HEK293 (cell line): ENCODE measurements around the gene ASRGL1.

Experiments
- BCL11A ChIP-seq: fragments of 450-650 bp; formaldehyde crosslinking; IDR thresholded peaks from 2 replicates; pipeline ENCODE4 v1.5.1; 2016; ENCODE audit warnings: low read depth, missing biosample characterization, missing genetic modification characterization
- CTCF ChIP-seq: fragments of 450-650 bp; formaldehyde crosslinking; IDR thresholded peaks from 2 replicates; pipeline ENCODE4 v1.5.1; 2016; ENCODE audit warnings: missing biosample characterization, missing genetic modification characterization
- OSR2 ChIP-seq: fragments of 450-650 bp; formaldehyde crosslinking; IDR thresholded peaks from 2 replicates; pipeline ENCODE4 v1.5.1; 2016; ENCODE audit warnings: missing biosample characterization, missing genetic modification characterization
- YY1 ChIP-seq: fragments of 450-650 bp; formaldehyde crosslinking; IDR thresholded peaks from 2 replicates; pipeline ENCODE4 v1.5.1; 2018; ENCODE audit warnings: missing biosample characterization, missing genetic modification characterization
- ZBTB21 ChIP-seq: fragments of 450-650 bp; formaldehyde crosslinking; IDR thresholded peaks from 2 replicates; pipeline ENCODE4 v1.5.1; 2017; ENCODE audit warnings: missing biosample characterization, missing genetic modification characterization
- ZNF140 ChIP-seq: fragments of 450-650 bp; formaldehyde crosslinking; IDR thresholded peaks from 2 replicates; pipeline ENCODE4 v1.5.1; 2016; ENCODE audit warnings: missing biosample characterization, missing genetic modification characterization
- ZNF24 ChIP-seq: fragments of 450-650 bp; formaldehyde crosslinking; IDR thresholded peaks from 2 replicates; pipeline ENCODE4 v1.5.1; 2016; ENCODE audit warnings: missing biosample characterization, missing genetic modification characterization
- ZNF266 ChIP-seq: fragments of 450-650 bp; formaldehyde crosslinking; IDR thresholded peaks from 2 replicates; pipeline ENCODE4 v1.5.1; 2016; ENCODE audit warnings: missing biosample characterization, missing genetic modification characterization, low read depth
- ZNF544 ChIP-seq: fragments of 450-650 bp; formaldehyde crosslinking; IDR thresholded peaks from 2 replicates; pipeline ENCODE4 v1.5.0; 2017; ENCODE audit warnings: missing biosample characterization, missing genetic modification characterization
- ZNF549 ChIP-seq: fragments of 450-650 bp; IDR thresholded peaks from 2 replicates; pipeline ENCODE4 v1.5.1; 2018; ENCODE audit warnings: missing biosample characterization, missing genetic modification characterization, mild to moderate bottlenecking, inconsistent platforms, moderate library complexity
- ZNF596 ChIP-seq: fragments of 450-650 bp; IDR thresholded peaks from 2 replicates; pipeline ENCODE4 v1.5.0; 2018; ENCODE audit warnings: missing biosample characterization, mild to moderate bottlenecking, missing genetic modification characterization, moderate library complexity
- ZNF645 ChIP-seq: fragments of 450-650 bp; formaldehyde crosslinking; IDR thresholded peaks from 2 replicates; pipeline ENCODE4; 2016; ENCODE audit warnings: missing biosample characterization, missing genetic modification characterization
- ZNF658 ChIP-seq: fragments of 450-650 bp; formaldehyde crosslinking; IDR thresholded peaks from 2 replicates; pipeline ENCODE4; 2016; ENCODE audit warnings: missing biosample characterization, missing genetic modification characterization
- ZNF747 ChIP-seq: fragments of 450-650 bp; formaldehyde crosslinking; IDR thresholded peaks from 2 replicates; pipeline ENCODE4 v1.5.1; 2016; ENCODE audit warnings: missing biosample characterization, missing genetic modification characterization

- no peak for TF ChIP-seq ZNF140 (tag by site-specific recombination)
- no peak for TF ChIP-seq CTCF (tag by site-specific recombination)
- no peak for TF ChIP-seq BCL11A (tag by site-specific recombination)
- no peak for TF ChIP-seq ZNF544
- TF ChIP-seq ZBTB21 (tag by site-specific recombination), result no peak
- TF ChIP-seq ZNF645 (tag by site-specific recombination), result no peak
- no peak for TF ChIP-seq ZNF658 (tag by site-specific recombination)
- no peak for TF ChIP-seq ZNF747 (tag by site-specific recombination)
- no peak for TF ChIP-seq ZNF24 (tag by site-specific recombination)
- TF ChIP-seq OSR2 (tag by site-specific recombination), result no peak
- no peak for TF ChIP-seq ZNF596 (tag by site-specific recombination)
- no peak for TF ChIP-seq ZNF549 (tag by site-specific recombination)
- TF ChIP-seq ZNF266 (tag by site-specific recombination), result no peak
- TF ChIP-seq YY1 (tag by site-specific recombination), result no peak
These were observed 3.5 kb upstream of the ASRGL1 start for GRCh38 chr11:62333768-62334167.
